ENCODE measurements around the gene ZNG1B. TPM values are rescaled to one million over a fixed set of nuclear protein-coding genes. Genes with fewer than 3 reads are reported as not detected.
"Not testable (repeated sequence)": the region's sequence is repeated elsewhere in the genome, so short reads cannot be mapped to it uniquely, and the experiment has no call there.

Gene ZNG1B
- polyA plus RNA-seq, 3 donors, result 14.8 to 25.9 (median 19.0) TPM

DNA sequence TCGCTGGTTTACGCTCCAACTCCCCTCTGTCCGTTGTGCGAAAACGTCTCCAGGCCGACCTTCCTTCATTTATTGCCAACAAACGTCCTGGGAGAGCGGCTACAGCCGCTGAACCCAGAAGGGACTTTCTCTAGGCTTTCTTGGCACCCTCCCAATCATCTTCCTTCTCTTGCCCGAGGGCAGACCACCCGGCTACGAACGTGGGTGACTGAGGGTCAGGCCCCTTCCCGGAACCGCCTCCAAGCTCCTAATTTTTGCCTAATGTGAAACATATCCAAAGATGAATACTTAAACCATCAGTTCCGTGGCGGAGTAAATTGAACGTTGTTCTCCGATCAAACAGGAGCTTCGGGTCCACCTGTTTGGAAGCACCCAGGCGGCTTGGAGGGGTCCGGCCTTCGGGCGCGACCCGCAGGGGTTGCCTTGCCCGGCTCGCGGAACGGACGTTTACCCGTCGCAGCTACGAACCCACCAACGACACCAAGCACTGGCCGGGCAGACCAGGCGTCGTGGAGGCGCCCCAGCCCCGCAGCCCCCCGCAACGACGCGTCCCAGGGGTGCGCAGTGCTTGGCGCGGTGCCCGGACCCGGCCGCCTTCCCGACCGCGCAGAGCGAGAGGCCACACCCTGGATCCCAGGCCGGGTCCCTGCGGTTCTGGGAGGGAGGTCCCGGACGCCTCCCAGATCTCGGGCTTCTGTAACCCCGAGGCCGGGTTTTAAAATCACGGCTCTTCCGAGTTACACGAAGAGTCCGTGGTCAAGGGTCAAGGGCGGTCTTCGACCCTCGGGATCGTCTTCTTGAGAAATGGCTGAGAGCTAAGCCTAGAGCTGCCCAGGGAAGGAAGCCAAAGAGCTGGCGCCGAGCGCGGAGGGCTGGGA is 65.0 kb downstream of the ZNG1B start:
- not testable (repeated sequence) for H3K27ac ChIP-seq (ENCODE audit: low read depth, low read length)
- 3 to 4% (median 4%) methylated on average over 19 to 73 of the region's 73 CpGs for WGBS, 3 donors

DNA sequence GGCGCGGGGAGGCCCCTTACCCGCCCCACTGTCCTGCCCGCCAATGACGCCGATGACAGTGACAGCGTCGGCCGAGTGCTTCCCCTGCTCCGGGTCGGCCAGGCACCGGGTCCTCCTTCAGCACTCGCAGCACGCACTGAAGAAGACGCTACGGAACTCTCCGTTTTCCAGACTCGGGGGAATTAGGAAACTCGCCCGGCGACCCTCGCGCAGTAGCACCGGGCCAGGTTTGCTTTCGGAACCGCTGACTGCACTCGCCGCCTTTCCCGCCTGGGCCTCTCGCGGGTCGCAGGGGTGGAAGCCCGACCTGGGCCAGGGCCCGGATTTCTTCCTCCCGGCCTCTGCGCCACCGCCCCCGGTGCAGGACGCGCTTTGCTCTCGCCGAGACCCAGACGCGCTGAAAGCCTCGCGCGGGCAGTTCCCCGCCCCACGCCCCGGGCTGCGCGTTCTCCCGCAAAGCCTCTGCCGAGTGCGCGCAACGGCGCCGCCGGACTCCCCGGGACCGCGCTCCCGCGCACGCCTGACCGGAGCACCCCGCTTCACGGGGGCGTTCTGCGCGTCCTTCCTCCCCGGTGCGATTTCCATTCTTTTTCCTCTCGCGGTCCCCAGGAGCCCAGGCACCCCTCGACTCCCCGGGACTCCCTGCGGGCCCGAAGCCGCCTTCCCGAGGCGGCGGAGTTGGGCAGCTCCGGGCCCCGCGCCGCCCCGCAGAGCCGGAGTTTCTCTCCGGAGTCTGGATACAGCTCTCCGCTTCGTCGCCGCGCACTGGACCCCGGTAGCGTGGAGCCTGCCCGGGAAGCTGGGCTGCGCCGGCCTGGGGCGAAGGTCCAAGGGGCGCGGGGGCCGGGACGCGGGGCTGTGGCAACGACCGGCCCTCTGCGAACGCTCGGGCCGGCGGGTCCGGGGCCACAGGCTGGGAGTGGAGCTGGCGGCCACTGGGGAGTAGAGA is 65.9 kb downstream of the ZNG1B start:
- 1% methylated on average over 104 to 116 of the region's 116 CpGs; no CpG with 5 or more reads in 1 of the 3 donors for WGBS, 3 donors

DNA sequence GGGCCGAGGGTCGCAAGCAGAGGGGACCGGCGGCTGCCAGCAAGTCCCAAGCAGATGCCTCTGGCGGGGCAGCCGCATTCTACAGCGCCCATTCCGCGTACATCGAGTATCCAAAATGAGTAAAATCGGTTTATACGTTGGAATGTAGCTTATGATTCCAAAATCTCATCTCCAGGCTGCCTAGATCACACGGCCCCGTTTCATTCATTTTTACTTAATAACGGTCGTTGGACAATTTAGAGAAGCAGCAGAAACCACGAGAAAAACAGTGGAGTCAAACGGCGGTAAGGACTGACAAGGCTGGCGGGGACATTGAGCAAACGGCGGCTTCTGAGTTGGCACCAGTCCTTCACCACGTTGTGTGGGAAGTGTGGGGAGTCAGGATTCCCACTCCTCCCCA is 66.6 kb downstream of the ZNG1B start:
- H3K27ac ChIP-seq (ENCODE audit: low read depth, low read length), result not testable (repeated sequence)
- WGBS, 3 donors, result 6 to 8% (median 6%) methylated on average over 7 to 23 of the region's 23 CpGs

More for the DNA sequence above, 65.9 kb downstream of the ZNG1B start:
- not testable (repeated sequence) for H3K27ac ChIP-seq (ENCODE audit: low read depth, low read length)

DNA sequence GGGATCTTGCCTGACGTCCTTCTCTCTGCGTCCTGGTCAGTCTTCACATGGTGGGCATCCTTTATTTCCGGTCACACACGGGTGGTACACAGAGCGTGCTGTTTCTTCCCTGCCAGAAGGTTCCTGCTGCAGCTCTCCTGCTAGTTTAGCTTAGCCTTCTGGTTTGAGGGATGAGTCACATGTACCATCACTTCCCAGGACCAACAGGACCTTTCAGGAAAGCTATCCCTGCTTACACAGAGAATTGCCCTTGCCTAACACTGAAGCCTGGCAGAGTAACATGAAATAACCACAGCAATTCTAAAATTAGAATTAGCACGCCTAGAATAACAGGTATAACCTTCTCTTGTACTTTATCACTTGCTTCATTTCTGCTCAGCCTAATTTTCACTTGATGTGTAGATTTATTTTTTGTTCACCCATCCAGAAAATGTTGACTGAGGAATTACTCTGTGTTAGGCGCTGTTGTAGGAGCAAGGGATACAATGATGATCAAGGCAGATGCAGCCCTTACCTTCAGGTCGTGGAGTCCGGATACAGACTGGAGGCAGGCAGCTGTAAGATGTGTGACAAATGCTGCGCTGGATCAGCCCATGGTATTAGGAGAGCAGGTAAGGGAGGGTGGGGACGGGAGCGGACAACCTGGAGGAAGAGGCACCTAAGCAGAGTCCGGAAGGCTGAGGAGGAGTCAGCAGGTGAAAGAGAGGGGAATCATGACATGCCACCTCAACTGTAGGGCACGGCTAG is 70.1 kb downstream of the ZNG1B start:
- 18 to 25% (median 22%) methylated on average over 11 to 12 of the region's 14 CpGs for WGBS, 3 donors
- not testable (repeated sequence) for H3K27ac ChIP-seq (ENCODE audit: low read depth, low read length)

DNA sequence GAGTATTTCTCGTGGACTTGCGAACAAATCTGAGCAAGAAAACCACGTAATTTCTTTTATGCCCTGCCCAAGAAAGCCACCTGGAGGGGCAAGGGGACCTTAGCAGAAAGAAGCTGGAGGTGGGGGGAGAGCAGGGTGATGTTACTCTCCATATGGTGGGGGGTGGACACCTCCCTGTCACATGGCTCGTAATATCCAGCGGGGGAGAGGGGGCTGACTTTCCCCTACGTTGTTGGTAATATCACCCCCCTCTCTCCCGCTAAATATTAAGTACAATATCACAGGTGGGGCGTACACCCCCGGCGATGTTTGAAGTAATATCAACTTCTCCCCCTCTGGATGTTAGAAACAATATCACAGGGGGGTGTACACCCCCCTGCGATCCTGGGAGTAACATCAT is 70.7 kb downstream of the ZNG1B start:
- 32 to 37% (median 35%) methylated on average over 9 to 11 of the region's 11 CpGs for WGBS, 3 donors
- not testable (repeated sequence) for H3K27ac ChIP-seq (ENCODE audit: low read depth, low read length)

DNA sequence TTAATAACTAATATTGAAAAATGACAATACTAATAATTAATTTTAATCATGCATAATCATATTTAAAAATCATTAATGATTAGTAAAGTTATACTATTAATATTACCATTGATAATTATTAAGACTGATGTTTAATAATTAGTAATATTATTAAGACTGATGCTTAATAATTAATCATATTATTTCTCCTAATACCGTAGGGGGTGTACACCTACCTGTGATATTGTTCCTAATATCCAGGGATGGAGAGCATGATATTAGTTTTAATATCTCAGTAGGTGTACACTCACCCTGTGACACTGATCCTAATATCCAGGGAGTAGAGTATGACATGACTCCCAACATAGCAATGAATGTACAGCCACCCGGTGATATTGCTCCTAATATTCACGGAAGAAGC is 73.4 kb downstream of the ZNG1B start:
- WGBS, 3 donors, result 66 to 85% methylated on average over 2 of the region's 3 CpGs; no CpG with 5 or more reads in 1 of the 3 donors
- not testable (repeated sequence) for H3K27ac ChIP-seq (ENCODE audit: low read depth, low read length)

DNA sequence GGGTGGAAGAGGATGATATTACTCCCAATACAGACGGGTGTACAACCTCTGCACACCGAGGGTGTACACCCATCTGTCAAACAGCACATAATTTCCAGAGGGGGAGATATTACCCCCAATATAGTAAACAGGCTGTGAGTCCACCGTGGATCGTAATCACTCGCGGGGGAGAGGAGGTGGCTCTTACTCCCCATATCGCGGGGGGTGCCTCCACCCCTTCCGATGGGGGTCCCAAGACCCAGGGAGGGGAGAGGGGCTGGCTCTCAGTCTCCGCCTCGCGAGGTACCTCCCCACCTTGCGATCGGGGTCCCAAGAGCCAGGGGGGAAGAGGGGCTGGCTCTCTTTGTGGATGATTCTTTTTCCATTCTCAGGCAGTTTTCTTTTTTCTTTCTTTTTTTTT is 74.4 kb downstream of the ZNG1B start:
- WGBS, 3 donors, result 73 to 77% (median 75%) methylated on average over 10 to 14 of the region's 14 CpGs
- not testable (repeated sequence) for H3K27ac ChIP-seq (ENCODE audit: low read depth, low read length)

DNA sequence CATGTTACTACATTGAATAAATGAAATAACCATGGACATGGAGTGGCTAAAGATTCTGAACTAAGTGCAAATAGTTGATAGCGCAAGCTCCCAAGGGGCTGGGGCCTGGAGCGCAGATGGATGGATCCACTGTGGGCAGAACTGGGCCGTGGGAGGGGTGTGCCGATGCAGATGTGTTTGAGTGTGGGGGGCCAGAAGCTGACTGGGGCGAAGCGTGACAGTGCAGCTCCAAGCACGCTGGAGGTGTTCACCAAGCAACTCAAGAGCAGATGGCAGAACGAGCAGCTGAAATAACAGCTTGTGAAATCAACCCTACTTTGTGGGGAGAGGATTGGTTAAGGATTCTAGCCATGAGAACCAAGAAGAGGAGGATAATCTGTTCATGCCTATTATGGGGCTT is 78.0 kb downstream of the ZNG1B start:
- H3K27ac ChIP-seq (ENCODE audit: low read depth, low read length), result not testable (repeated sequence)
- 84 to 92% (median 90%) methylated on average over 6 to 8 of the region's 8 CpGs for WGBS, 3 donors

DNA sequence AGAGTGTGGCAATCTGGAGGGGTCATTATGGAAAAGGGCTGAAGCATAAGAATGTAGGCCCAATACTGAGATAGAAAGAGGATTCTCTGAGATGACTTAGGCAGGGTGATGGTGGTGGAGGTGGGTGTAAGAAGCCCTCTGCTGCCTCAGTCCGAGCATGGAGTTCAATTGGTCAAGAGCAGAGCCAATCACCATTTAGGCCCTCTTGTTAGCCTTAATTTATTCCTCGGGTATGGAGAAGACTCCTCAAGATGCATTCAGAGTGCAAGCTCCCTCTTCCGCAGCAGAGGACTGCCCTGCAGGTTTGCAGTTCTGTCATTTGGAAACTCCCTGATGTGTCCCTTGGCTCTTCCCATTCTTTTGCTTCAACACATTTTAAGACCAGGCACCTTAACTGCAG is 78.5 kb downstream of the ZNG1B start:
- H3K27ac ChIP-seq (ENCODE audit: low read depth, low read length), result not testable (repeated sequence)
- WGBS, 3 donors, result 64 to 93% (median 86%) methylated on average over 2 to 3 of the region's 3 CpGs

DNA sequence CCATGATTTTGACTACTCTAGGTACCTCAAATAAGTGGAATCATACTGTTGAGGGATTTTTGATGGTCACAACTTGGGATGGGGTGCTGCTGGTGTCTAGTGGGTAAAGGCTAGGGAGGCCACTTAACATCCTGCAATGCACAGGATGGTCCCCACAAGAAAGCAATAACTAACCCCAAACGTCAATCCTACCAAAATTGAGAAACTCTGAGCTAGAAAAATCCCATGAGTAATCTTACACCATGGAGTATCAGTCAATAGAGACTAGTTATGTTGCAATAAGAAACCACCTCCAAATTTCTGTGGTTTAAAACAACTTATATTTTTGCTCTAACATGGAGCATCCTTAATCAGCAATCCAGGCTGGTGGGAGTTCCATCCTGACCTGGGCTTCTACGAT is 79.5 kb downstream of the ZNG1B start:
- H3K27ac ChIP-seq (ENCODE audit: low read depth, low read length), result not testable (repeated sequence)
- WGBS, 3 donors, result no CpG with 5 or more reads among the region's 2 CpGs

DNA sequence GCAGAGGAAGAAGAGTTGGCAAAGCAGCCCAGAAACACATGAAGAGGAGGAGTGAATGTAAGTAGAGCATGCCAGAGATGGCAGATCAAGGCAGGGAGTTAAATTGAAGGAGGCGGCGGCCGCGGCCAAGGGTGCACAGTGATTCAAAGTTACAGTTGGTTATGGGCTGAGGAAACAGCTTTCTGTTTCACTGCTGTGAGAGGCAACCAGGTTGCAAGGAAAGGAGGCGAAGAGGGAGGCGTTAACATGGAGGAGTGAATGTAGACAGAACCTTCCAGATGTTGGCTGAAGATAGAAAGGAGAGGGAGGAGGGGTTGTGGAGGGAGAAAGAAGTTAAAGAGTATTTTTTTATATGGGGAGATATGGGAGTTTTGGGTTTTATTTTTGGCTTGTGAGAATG is 83.3 kb downstream of the ZNG1B start:
- not testable (repeated sequence) for H3K27ac ChIP-seq (ENCODE audit: low read depth, low read length)
- 59 to 81% (median 60%) methylated on average over 6 of the region's 6 CpGs for WGBS, 3 donors

DNA sequence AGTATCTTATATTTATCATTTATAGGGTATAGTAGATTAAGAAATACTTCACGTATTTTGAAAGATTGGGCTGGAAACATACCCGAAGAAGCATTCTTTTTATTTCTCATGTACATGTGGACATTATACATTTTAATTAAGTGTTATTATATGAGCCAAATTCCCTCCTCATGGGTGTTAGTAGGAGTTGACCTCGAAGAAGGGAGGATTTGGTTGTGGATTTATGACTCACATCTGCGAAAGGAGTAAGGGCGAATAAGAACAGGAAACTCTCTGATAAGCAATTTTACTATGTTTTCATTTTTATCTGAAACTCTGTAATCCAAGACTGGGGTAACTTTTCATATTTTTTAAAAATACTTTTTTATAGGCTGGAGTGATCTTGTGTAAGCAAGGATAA is 84.0 kb downstream of the ZNG1B start:
- not testable (repeated sequence) for H3K27ac ChIP-seq (ENCODE audit: low read depth, low read length)
- 43 to 73% (median 45%) methylated on average over 5 of the region's 5 CpGs for WGBS, 3 donors

DNA sequence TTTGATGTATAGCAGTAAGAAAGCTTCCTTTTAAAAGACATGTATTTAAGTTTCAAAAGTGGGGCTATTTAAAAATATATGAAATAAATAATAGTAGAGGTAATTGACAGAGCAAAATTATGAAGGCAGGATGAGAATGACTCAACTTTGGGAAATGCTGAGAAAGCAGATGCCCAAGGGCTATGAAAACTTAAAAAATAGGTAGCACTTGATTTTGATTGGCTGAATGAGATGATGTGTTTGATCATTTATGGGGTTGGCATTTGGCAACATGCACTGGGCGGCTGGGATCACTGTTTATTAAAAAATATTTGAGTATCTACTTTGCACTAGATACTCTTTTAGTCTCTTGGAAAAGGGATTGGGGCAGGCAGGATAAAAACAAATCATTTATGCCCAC is 87.5 kb downstream of the ZNG1B start:
- not testable (repeated sequence) for H3K27ac ChIP-seq (ENCODE audit: low read depth, low read length)
- 44 to 92% (median 53%) methylated on average over 1 of the region's 1 CpG for whole genome bisulfite sequencing, 3 donors

DNA sequence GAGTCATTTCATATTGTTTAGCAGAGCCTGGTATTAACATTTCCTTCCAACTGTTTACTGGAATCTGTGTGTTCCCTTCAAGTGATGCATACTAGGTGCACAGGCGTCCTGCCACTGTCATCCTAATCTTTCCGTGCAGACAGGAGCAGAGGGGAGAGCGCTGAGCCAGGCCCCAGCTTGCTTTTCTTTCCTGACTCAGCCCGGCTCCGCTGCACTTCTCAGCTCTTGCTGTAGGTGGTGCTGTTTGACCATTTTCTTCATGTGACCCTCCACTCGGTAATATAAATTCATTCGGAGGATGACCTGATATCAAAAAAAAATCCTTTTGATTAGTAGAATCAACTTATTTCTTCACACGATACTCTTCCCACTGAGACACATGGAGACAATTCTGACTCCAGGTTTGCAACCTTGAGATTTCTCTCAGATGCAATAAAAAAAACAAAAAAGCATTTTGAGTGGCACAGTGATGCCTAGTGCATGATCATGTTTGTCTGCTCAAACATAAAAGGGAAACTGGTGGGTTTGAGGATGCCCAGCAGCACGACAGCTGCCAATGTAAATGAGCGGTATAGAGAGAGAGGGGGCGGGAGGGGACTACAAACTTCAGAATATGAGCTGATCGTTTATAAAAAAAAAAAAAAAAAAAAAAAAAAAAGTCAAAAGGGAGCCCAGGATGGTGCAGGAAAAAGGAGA is 90.0 kb downstream of the ZNG1B start:
- not testable (repeated sequence) for H3K27ac ChIP-seq (ENCODE audit: low read depth, low read length)
- 7 to 26% (median 24%) methylated on average over 4 to 6 of the region's 12 CpGs for WGBS, 3 donors

DNA sequence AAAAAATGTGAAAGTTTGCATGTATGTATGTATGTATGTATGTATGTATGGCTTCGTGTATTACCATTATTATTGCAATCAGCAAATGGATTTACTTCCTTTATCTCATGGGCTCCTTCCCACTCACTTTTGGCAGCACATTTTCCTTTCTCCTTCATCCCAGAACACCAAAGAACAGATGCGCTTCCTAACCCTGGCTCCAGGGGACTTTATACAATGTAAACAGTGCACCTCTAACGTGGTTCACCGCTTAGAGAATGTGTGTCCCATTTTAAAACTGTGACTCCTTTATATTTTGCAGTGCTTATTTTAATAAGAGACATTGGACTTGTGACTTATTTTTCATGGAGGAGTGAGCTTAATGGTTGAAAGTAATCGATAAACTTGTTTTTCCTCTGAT is 90.6 kb downstream of the ZNG1B start:
- not testable (repeated sequence) for H3K27ac ChIP-seq (ENCODE audit: low read depth, low read length)
- WGBS, 3 donors, result 57 to 60% (median 59%) methylated on average over 3 to 4 of the region's 5 CpGs

DNA sequence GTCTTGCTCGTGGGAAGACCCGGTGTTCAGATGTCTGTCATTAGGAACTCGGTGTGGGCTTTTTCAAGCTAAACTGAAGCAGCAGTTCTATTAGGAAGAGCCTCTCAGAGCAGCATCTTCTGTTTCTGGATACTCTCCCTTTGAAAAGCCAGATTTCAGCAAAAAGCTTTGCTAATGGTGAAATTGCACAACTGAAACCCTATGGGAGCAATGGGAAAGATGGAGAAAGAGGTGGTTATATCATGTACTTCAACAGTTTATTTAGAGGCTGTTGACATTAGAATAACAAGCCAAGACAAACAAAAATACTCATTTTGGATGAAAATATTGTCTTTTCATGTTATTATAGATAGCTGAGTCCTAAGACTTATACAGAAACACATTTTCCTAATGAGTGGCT is 91.4 kb downstream of the ZNG1B start:
- WGBS, 3 donors, result 49 to 62% (median 62%) methylated on average over 3 of the region's 3 CpGs
- H3K27ac ChIP-seq (ENCODE audit: low read depth, low read length), result not testable (repeated sequence)

DNA sequence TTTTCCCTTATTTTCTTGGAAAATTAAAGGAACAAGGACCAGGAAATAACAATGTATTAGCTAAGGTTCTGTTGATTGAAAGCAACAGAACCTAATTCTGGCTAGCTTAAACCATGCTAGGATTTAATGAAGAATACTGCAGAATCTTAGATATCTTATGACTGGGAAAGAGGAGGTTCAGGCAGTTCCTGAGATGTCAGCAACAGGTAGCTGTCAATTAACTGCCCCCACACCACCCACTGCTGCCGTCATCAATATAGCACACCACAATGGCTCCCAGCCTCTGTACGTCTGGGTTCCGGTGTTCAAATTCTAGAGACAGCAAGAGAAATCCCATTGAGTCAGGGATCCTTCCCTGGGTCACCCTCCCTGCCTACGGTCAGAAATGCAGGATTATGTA is 95.5 kb downstream of the ZNG1B start:
- not testable (repeated sequence) for H3K27ac ChIP-seq (ENCODE audit: low read depth, low read length)
- 89 to 100% methylated on average over 1 of the region's 4 CpGs; no CpG with 5 or more reads in 1 of the 3 donors for WGBS, 3 donors

DNA sequence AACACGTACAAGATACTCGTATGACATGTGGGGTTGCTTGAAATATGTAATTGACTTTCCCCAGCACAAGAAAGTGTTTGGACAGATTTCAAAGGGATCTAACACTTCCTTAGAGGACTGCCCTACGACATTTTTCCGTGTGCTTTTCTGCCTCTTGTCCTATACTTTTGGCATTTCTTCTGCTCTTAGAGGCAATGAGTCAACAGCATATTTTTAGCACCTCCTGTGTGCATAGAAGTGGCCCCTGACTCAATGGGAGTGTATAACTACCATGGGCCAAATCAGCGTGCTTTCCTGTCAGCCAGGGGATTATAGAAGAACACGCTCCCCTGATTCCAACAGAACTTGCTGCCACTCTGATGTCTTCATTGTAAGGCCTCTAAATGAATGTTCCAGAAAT is 99.1 kb downstream of the ZNG1B start:
- 67 to 80% (median 80%) methylated on average over 6 of the region's 6 CpGs for WGBS, 3 donors

More for the DNA sequence above, 99.1 kb downstream of the ZNG1B start:
- not testable (repeated sequence) for H3K27ac ChIP-seq (ENCODE audit: low read depth, low read length)

Data from adipose tissue (tissue), 3 donors.